Measurements from ENCODE around the gene CLPSL2. TPM values are rescaled to one million over a fixed set of nuclear protein-coding genes. Genes with fewer than 3 reads are reported as not detected.
"Not testable (repeated sequence)": the region's sequence is repeated elsewhere in the genome, so short reads cannot be mapped to it uniquely, and the experiment has no call there.

The CLPSL2 gene
- total and polyA plus RNA-seq, 11 donors: not detected

- Histone ChIP-seq H3K36me3 (no peaks in the 10 kb centered on the region), H3K4me1 (peaks cover 21 to 83% (median 46%) of the 10 kb centered on the region in 12 donors), H3K27ac (peak overlapping the region; percentile 96 to 100 (median 100)), H3K27me3 (no peaks in the 10 kb centered on the region), H3K9me3 (no peaks in the 10 kb centered on the region), H3K4me3 (peak overlapping the region; percentile 56 to 98 (median 73))
- peak; percentile 75 to 94 for TF ChIP-seq POLR2A (IDR thresholded peaks at IDR 0.05)
- TF ChIP-seq CTCF (IDR thresholded peaks at IDR 0.05): no peak
- intact Hi-C loops (cut with DNase I): loop anchor here in 2 of 10 donors (2.0 to 5.0 kb wide), 2 partner anchors 129 to 131 kb away; no protein-coding TSS in a partner anchor
- DNase-seq (peak; percentile 95 to 98 (median 97)), ATAC-seq (peak; percentile 54 to 70 (median 65))
- WGBS, 4 donors: 0% methylated on average over 4 to 23 of the region's 23 CpGs
Observed at GRCh38 chr6:35731414-35731735, 45.0 kb upstream of the CLPSL2 start.

GRCh38 chr6:35731736-35732532 lies 44.5 kb upstream of the CLPSL2 start:
- H3K36me3 ChIP-seq: no peaks in the 10 kb centered on the region
- intact Hi-C loops (cut with DNase I): loop anchor here in 4 of 10 donors (1.0 to 5.0 kb wide), 4 partner anchors 43 to 131 kb away; partner anchors contain the start of gene FKBP5 (in 2 of the 4)
- ATAC-seq (peak; percentile 57 to 80 (median 76)), DNase-seq (peak; percentile 96 to 99 (median 97))
- H3K4me3 ChIP-seq: peak overlapping the region; percentile 56 to 98 (median 73)
- H3K27me3 ChIP-seq: no peaks in the 10 kb centered on the region
- TF ChIP-seq CTCF (IDR thresholded peaks at IDR 0.05) (peak in 5 of 12 donors; percentile 8 to 31 (median 25)), POLR2A (IDR thresholded peaks at IDR 0.05) (peak in 1 of 2 donors; percentile 39)
- 0 to 2% (median 0%) methylated on average over 18 to 61 of the region's 61 CpGs for WGBS, 4 donors
- H3K27ac ChIP-seq: peak overlapping the region; percentile 96 to 100 (median 100)
- H3K9me3 ChIP-seq: no peaks in the 10 kb centered on the region
- H3K4me1 ChIP-seq: peaks cover 21 to 83% (median 41%) of the 10 kb centered on the region in 12 donors

DNA sequence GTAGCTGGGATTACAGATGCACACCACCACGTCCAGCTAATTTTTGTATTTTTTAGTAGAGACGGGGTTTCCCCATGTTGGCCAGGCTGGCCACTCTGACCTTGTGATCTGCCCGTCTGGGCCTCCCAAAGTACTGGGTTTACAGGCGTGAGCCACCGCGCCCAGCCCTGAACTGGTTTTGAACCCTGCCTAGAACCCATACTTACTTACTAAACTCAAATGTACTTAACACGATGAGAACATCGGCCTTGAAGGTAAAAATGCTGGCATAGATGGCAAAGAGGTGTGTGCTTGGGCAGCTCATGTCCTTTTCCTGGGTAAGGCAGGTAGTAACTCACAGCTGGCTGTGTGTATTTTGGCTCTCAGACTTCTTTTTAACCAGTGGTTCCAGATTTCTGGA lies 42.8 kb upstream of the CLPSL2 start:
- no peak for TF ChIP-seq POLR2A (IDR thresholded peaks at IDR 0.05)
- TF ChIP-seq CTCF (IDR thresholded peaks at IDR 0.05): no peak
- Histone ChIP-seq H3K4me3 (no peak overlapping the region), H3K36me3 (no peaks in the 10 kb centered on the region), H3K27me3 (no peaks in the 10 kb centered on the region), H3K4me1 (peaks cover 16 to 74% (median 30%) of the 10 kb centered on the region in 12 donors), H3K27ac (peak overlapping the region in 8 of 12 donors; percentile 98 to 100 (median 100)), H3K9me3 (no peaks in the 10 kb centered on the region)
- ATAC-seq (no peak), DNase-seq (no peak)
- intact Hi-C loops (cut with DNase I): loop anchor here in 3 of 10 donors (1.0 to 5.0 kb wide), 3 partner anchors 45 to 147 kb away; partner anchors contain the start of gene FKBP5 (in 2 of the 3)
- WGBS, 4 donors: 93 to 96% (median 94%) methylated on average over 8 of the region's 8 CpGs

- intact Hi-C loops (cut with DNase I): loop anchor here in 1 of 10 donors (5.0 kb wide), 1 partner anchor 132 kb away; no protein-coding TSS in a partner anchor
- Histone ChIP-seq H3K4me1 (peaks cover 11 to 68% (median 23%) of the 10 kb centered on the region in 12 donors), H3K27ac (peak overlapping the region in 2 of 12 donors; percentile 100)
- not testable (repeated sequence) for ATAC-seq, DNase-seq, H3K36me3 ChIP-seq, H3K4me3 ChIP-seq, H3K9me3 ChIP-seq, H3K27me3 ChIP-seq
- WGBS, 4 donors: 89 to 97% (median 95%) methylated on average over 12 of the region's 12 CpGs
Observed at GRCh38 chr6:35734319-35734718, 42.1 kb upstream of the CLPSL2 start.

All from heart left ventricle (tissue), 16 donors.